HepG2 (cell line): ENCODE measurements around the gene MAJIN. TPM values are rescaled to one million over a fixed set of nuclear protein-coding genes. Genes with fewer than 3 reads are reported as not detected.

Experiments used
- FOXJ3 ChIP-seq: sonication (generic); formaldehyde crosslinking; IDR thresholded peaks from 2 replicates; pipeline ENCODE4 v1.4.0; 2020; ENCODE audit warnings: missing genetic modification reagents, mild to moderate bottlenecking, borderline replicate concordance
- FOXO1 ChIP-seq: sonication (generic); formaldehyde crosslinking; IDR thresholded peaks from 2 replicates; pipeline ENCODE4 v1.4.0; 2020; ENCODE audit warnings: missing genetic modification reagents
- GABPA ChIP-seq, 2 experiments: IDR thresholded peaks; 2 replicates each; pipeline ENCODE4 v1.6.1; 2011 to 2016; ENCODE audit warnings: low read depth in 2 of 2, low read length in 1 of 2, missing biosample characterization in 1 of 2, missing genetic modification characterization in 1 of 2
- IRF1 ChIP-seq: sonication (generic); formaldehyde crosslinking; IDR thresholded peaks from 2 replicates; pipeline ENCODE4 v1.4.0; 2020; ENCODE audit warnings: low read depth, mild to moderate bottlenecking, missing genetic modification reagents
- REL ChIP-seq: sonication (generic); formaldehyde crosslinking; conservative IDR thresholded peaks from 2 replicates; pipeline ENCODE4 v1.8.0; 2022; ENCODE audit warnings: mild to moderate bottlenecking, missing genetic modification reagents, moderate library complexity
- RELA ChIP-seq: sonication (generic); formaldehyde crosslinking; IDR thresholded peaks from 2 replicates; pipeline ENCODE4 v1.4.0; 2020; ENCODE audit warnings: missing genetic modification reagents
- SAP130 ChIP-seq: IDR thresholded peaks from 2 replicates; pipeline ENCODE4 v1.6.1; 2016; ENCODE audit warnings: low read depth
- ZMYM3 ChIP-seq: sonication (generic); formaldehyde crosslinking; IDR thresholded peaks from 2 replicates; pipeline ENCODE4 v1.5.1; 2020; ENCODE audit warnings: mild to moderate bottlenecking, missing genetic modification reagents
- ZNF407 ChIP-seq: sonication (generic); formaldehyde crosslinking; IDR thresholded peaks from one replicate; pipeline ENCODE4 v1.5.1; 2020; ENCODE audit warnings: mild to moderate bottlenecking, missing genetic modification reagents; ENCODE audit errors: not compliant biosample characterization
- ZNF580 ChIP-seq: IDR thresholded peaks from 2 replicates; pipeline ENCODE4 v1.6.1; 2016; ENCODE audit warnings: low read depth, borderline replicate concordance
- ZNF710 ChIP-seq: sonication (generic); formaldehyde crosslinking; IDR thresholded peaks from 2 replicates; pipeline ENCODE4 v1.5.0; 2020; ENCODE audit warnings: mild to moderate bottlenecking, missing genetic modification reagents, borderline replicate concordance
- ZNF777 ChIP-seq: sonication (generic); formaldehyde crosslinking; IDR thresholded peaks from 2 replicates; pipeline ENCODE4 v1.4.0; 2020; ENCODE audit warnings: missing genetic modification reagents
- ZNF792 ChIP-seq: IDR thresholded peaks from 2 replicates; pipeline ENCODE4 v1.6.1; 2016
- ZSCAN5A ChIP-seq: sonication (generic); formaldehyde crosslinking; IDR thresholded peaks from 2 replicates; pipeline ENCODE4 v1.8.0; 2022; ENCODE audit warnings: mild to moderate bottlenecking, missing genetic modification reagents, borderline replicate concordance
- polyA plus RNA-seq, 8 experiments: library from polyadenylated mRNA; depleted of rRNA in 3 of 8; stranded (reverse) in 7 of 8; unstranded in 1 of 8; fragments of >200 nt; fragmentation: Illumina TruSeq in 4 of 8; extraction: Trizol in 4 of 8; gene quantifications; 2 replicates each; pipeline versions ENCODE4 v1.2.1 to v1.2.3, GENCODE V29; 2011 to 2016; ENCODE audit warnings: low read depth in 4 of 8, missing spikeins in 1 of 8, mixed read lengths in 1 of 8; ENCODE audit not compliant: insufficient read depth in 1 of 8
- total RNA-seq, 5 experiments: library from RNA; depleted of rRNA; stranded (reverse); fragments of >200 nt; fragmentation: Illumina TruSeq; extraction: Trizol; gene quantifications; 2 replicates each; pipeline ENCODE4 v1.2.3, GENCODE V29; 2016; ENCODE audit warnings: low read depth in 1 of 5

The MAJIN gene
- total and polyA plus RNA-seq, 2 of the 13 experiments (the other 11 are each of a cell fraction or from before 2014, with no cell fraction given) = not detected

GRCh38 chr11:64923944-64924909, 47.7 kb downstream of the MAJIN start, which contains the start of gene PPP2R5B (continued):
- no peak for TF ChIP-seq ZSCAN5A (CRISPR knock-in tag)
- no peak for TF ChIP-seq ZNF580 (CRISPR knock-in tag)
- TF ChIP-seq FOXJ3 = no peak
- TF ChIP-seq ZNF407 = no peak
- peak; percentile 94 for TF ChIP-seq SAP130 (CRISPR knock-in tag)
- peak; percentile 8; the same call in 1 of the 2 replicates for TF ChIP-seq FOXO1 (CRISPR knock-in tag)
- TF ChIP-seq REL (CRISPR knock-in tag) = no peak
- no peak for TF ChIP-seq ZNF710
- TF ChIP-seq ZNF792 (CRISPR knock-in tag) = peak; percentile 11; the same call in 1 of the 2 replicates
- TF ChIP-seq ZNF777 (CRISPR knock-in tag) = 0 out of 2 replicates have a peak, but pooled peaks have one; percentile 34
- TF ChIP-seq GABPA (IDR thresholded peaks at IDR 0.05; ENCODE audit: low read depth, low read length) = 0 out of 2 replicates have a peak, but pooled peaks have one; percentile 19
- TF ChIP-seq GABPA (CRISPR knock-in tag; IDR thresholded peaks at IDR 0.05; ENCODE audit: low read depth) = peak; percentile 77
- no peak for TF ChIP-seq RELA (CRISPR knock-in tag)
- TF ChIP-seq IRF1 (CRISPR knock-in tag) = no peak
- TF ChIP-seq ZMYM3 (CRISPR knock-in tag) = peak; percentile 30; the same call in 1 of the 2 replicates
